OCI-LY7 (cell line): ENCODE results near the gene TMEM95.

ENCODE experiments used
- EZH2phosphoT487 ChIP-seq: fragments of 200-600 bp; sonication (generic); IDR thresholded peaks from 2 replicates; pipeline ENCODE4 v1.6.1; 2018; ENCODE audit warnings: low read depth, borderline replicate concordance, mild to moderate bottlenecking, mixed run types, antibody characterized with exemption, low read length, moderate library complexity, mixed read lengths
- TF ChIP-seq, protein P1 (sequence below): fragments of 200-600 bp; sonication (generic); conservative IDR thresholded peaks from 2 replicates; pipeline ENCODE4 v1.5.1; 2014; ENCODE audit warnings: mild to moderate bottlenecking, antibody characterized with exemption, low read length, moderate library complexity, mixed read lengths

GRCh38 chr17:7380855-7381683 lies 26.1 kb downstream of the TMEM95 start, which contains the start of gene TNK1:
- TF ChIP-seq, protein P1, sequence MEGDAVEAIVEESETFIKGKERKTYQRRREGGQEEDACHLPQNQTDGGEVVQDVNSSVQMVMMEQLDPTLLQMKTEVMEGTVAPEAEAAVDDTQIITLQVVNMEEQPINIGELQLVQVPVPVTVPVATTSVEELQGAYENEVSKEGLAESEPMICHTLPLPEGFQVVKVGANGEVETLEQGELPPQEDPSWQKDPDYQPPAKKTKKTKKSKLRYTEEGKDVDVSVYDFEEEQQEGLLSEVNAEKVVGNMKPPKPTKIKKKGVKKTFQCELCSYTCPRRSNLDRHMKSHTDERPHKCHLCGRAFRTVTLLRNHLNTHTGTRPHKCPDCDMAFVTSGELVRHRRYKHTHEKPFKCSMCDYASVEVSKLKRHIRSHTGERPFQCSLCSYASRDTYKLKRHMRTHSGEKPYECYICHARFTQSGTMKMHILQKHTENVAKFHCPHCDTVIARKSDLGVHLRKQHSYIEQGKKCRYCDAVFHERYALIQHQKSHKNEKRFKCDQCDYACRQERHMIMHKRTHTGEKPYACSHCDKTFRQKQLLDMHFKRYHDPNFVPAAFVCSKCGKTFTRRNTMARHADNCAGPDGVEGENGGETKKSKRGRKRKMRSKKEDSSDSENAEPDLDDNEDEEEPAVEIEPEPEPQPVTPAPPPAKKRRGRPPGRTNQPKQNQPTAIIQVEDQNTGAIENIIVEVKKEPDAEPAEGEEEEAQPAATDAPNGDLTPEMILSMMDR = no peak
- TF ChIP-seq EZH2phosphoT487 = no peak
